NCI-H1417 (cell line): ENCODE data around the gene SHISA4.
"Not testable (repeated sequence)": the region's sequence is repeated elsewhere in the genome, so short reads cannot be mapped to it uniquely, and the experiment has no call there.

Source experiments
- DNase-seq, 3 experiments: peaks; one replicate each; lab custom pipeline; 2025; lab: John Stamatoyannopoulos, UW

Gene SHISA4

DNA sequence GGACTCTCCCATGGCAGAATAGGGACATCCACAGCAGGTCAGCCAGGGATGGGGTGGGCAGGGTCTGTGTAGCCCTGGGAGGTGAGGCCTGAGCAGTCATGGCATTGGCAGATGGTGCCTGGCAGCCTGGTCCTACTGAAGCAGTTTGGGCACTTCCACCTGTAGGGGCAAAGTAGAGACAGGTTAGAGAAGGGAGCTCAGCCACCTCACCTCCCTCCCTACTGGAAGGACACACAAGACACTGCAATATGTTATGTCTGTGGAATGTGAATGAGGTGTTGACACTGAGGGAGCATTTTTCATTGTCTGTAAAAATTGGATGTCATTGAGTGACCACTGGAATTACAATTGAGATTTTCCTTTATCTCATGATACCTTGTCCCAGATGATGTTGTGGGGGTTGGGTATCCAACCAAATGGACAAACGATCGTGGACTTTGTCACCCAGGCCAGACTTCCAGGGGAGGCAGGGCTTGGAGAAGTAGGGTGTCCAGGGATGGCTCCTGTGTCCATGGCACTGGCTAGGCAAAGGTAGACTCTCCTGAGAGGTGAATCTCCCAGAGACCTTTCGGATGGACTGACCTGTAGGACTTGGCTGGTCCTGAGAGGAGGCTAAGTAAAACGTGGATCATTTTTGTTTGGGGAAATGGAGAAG is 9.7 kb downstream of the SHISA4 start:
- DNase-seq = no peak

DNA sequence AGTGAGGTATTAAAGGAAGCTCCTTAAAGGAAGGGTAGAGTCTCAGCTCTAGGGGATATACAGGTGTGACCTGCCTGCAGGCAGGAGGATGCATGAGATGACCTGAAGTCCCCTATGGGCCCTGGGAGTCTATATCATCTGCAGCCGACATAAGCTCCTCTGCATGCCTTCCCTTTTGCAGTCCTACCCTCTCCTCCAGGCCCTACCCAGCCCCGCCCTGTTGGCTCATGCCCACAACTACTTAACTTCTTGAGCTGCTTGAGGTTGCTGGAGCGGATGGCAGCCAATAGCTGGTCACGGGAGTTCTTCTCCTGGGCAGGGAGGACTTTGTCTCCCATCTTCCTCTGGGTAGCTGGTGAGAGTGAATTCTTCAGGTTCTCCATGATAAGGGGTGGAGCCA is 10.3 kb downstream of the SHISA4 start:
- DNase-seq = no peak

GRCh38 chr1:201899683-201900429 is 11.2 kb downstream of the SHISA4 start:
- no peak for DNase-seq

- DNase-seq = no peak
Measured at GRCh38 chr1:201900476-201900875, 11.8 kb downstream of the SHISA4 start.

GRCh38 chr1:201901036-201901435 is 12.3 kb downstream of the SHISA4 start:
- DNase-seq = not testable (repeated sequence)

DNA sequence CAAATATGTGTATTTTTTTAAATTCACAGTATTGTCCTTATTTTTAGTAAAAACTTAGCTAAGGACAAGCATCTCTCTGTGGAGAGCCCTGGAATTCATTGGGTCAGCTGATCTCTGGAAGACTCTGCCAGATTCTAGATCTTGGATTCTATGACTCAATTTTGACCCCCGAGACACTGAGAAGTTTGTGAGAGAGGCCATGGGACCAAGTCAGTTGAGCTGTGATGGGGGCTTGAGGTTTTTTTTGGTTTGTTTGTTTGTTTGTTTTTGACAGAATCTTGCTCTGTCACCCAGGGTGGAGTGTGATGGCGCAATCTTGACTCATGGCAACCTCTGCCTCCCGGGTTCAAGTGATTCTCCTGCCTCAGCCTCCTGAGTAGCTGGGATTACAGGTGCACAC is 13.5 kb downstream of the SHISA4 start:
- no peak for DNase-seq

- no peak for DNase-seq
Measured at GRCh38 chr1:201903135-201903534, 14.4 kb downstream of the SHISA4 start.

DNA sequence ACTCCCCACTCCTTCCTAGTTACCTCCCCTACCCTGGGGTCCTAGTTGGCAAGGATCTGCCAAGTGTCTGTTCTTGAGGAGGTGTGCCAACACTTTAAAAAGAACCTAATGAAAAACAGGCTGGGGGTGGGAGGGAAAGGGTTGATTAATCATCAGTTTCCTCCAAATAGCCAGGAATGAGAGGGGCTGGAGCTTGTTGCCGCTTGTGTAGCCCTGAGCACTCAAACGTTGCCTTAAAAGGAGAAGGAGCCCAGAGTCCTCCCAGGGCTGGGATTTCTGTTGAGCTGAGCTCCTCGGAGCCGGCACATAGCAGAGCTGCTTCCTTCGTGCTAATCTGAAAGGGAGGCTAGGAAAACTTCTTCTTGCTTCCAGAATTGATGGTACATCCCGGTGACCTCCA is 15.9 kb downstream of the SHISA4 start:
- no peak for DNase-seq

DNA sequence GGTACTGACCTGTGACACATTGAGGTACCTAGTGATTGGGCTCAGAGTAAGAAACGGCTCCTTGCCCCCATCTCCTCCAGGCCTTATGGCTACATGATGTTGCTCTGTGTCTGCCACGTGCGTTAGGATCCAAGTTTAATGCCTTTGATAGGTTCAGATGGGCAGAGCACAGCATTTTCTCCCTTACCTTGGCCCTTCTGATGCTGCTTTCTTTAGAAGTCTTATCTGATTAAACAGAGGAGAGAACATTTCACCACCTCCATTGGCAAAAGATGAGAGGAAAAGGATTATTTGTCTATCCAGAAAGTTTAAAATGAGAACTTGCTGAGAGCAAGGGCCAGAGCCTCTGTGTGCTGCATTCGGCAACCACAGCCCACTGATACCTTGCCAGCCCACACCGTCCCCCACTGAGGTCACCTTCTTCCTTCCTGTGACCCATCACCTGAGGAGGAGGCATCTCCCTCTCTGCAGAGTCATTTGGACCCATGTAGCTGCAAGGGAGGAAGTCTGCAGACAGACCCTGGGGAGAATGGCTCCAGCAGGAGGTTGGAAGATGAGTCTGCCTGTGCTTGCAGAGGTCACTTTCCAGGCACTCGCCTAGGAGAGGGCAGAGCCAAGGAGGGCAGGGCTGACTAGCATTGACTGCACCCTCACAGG is 16.7 kb downstream of the SHISA4 start:
- DNase-seq = no peak

DNA sequence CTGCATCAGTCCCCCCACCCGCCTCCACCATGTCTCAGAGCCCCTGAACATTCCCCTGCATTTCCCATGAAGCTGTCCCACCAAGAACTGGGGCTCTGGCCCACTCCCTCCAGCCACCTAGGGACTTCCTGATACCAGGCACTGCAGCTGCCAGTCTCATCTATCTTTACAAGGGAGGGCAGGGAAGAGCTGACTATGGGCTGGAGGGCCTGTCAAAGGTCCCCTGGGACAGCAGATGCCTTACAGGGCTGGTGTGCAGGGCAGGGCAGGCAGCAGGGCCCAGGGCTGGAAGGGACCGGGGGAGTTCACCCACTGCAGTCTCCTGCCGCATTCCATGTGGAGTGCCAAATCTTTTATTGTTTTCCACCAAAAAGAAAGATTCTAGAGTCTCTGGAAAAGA is 17.6 kb downstream of the SHISA4 start:
- no peak for DNase-seq

DNA sequence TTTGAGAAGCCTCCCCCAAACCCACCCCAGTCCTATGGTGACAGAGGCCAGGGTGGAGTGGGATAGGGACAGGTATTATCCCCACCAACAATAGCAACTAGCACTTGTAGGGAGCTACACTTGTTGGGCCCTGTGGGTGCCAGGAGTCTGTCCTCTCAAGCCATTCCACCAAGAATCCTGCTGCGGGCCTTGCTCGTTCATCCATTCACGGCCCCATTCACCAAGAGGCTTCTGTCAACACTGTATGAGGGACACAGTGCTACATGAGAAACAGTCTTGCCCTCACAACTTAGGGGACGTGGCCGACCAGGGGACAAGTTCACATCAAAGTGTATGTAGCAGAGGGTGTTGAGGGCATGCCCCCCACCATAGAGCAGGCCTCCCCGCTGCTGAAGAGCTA is 18.9 kb downstream of the SHISA4 start:
- no peak for DNase-seq

- peak in 1 of 3 experiments; percentile 20 for DNase-seq
Measured at GRCh38 chr1:201911826-201912571, 23.3 kb downstream of the SHISA4 start.

GRCh38 chr1:201912832-201913231 is 24.1 kb downstream of the SHISA4 start:
- no peak for DNase-seq

GRCh38 chr1:201914456-201915235 is 25.9 kb downstream of the SHISA4 start:
- DNase-seq = no peak

GRCh38 chr1:201916649-201917249 is 28.1 kb downstream of the SHISA4 start:
- peak in 1 of 3 experiments; percentile 39 for DNase-seq

DNA sequence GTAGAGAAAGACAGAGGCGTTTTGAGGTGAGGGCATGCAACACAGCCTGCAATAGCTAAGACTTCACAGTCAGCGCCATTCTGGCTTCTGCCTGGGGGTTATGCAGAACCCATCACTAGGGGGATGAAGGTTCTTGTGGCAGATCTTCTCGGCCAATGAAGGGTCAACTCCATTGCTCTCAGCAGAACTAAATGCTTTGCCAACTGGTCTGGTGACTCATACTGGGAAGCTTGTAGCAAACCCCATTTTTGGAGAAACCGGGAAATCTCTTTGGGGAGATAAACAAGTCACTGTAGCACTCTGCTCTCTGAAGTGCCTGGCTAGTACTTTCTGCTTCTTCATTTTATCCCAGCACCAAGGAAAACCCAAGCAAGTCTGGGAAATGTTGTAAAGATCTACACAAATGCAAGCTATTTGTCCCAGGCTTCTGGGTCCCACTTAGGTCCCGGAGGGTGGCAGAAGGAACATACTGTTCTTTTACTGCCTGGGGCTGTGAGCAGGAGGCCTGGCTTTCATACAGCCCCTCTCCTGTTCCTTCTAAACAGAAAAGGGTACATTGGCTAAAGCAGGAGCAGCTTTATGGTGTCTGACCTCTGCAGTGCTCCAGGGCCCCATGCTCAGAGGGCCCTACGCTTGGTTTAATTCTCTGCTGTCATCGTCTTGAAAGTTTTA is 28.8 kb downstream of the SHISA4 start:
- no peak for DNase-seq

DNA sequence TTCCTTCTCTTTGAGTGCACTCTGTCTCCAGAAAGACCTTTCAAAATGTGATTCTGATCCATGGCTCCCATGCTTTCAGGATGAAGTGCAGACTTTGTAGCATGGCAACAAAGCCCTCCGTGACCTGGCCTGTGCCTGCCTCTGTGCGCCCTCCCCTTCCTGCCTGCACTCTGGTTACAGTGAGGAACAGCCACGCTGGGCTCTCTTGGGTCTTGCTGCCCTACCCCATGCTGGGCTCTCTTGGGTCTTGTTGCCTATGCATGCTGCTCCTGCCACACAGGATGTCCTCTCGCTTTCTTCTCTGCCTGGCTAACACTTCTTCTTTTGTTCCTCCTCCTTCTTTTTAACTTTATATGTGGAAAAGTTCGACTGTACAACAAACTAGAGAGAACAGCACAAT is 29.6 kb downstream of the SHISA4 start:
- DNase-seq = no peak

- DNase-seq = no peak
Measured at GRCh38 chr1:201921952-201922558, 33.4 kb downstream of the SHISA4 start.

- DNase-seq = no peak
Measured at GRCh38 chr1:201925301-201925567, 36.5 kb downstream of the SHISA4 start.

- DNase-seq = no peak
Measured at GRCh38 chr1:201925981-201926645, 37.4 kb downstream of the SHISA4 start.
